ENCODE measurements around the gene CSHL1. TPM values are rescaled to one million over a fixed set of nuclear protein-coding genes. Genes with fewer than 3 reads are reported as not detected.
"Not testable (repeated sequence)": the region's sequence is repeated elsewhere in the genome, so short reads cannot be mapped to it uniquely, and the experiment has no call there.

The CSHL1 gene
- total RNA-seq, 1 experiment from 2014 or later: not detected

GRCh38 chr17:63919311-63919723 is 8.3 kb upstream of the CSHL1 start:
- DNase-seq: peak in 1 of 2 experiments; percentile 66
- Histone ChIP-seq H3K9me2 (ENCODE audit: insufficient read depth) (no peaks in the 10 kb centered on the region), H3K4me3 (no peak overlapping the region), H3K27ac (no peak overlapping the region), H4K20me1 (ENCODE audit: insufficient read depth) (no peaks in the 10 kb centered on the region), H3F3A (ENCODE audit: insufficient read depth, low read depth) (no peaks in the 10 kb centered on the region), H3K4me2 (0 out of 2 replicates have a peak overlapping the region, but pooled peaks have one; percentile 4), H3K9me3 (ENCODE audit: insufficient read depth, low read depth) (no peaks in the 10 kb centered on the region), H3K27me3 (ENCODE audit: insufficient read depth, low read depth) (peaks cover 18% of the 10 kb centered on the region; the same call in 1 of the 2 replicates), H3K79me2 (ENCODE audit: low read depth) (no peaks in the 10 kb centered on the region), H2AFZ (no peak overlapping the region), H3K36me3 (ENCODE audit: low read depth) (no peaks in the 10 kb centered on the region), H3K4me1 (replicated peaks; ENCODE audit: insufficient read depth) (no peaks in the 10 kb centered on the region)
- intact Hi-C loops (cut with micrococcal nuclease; ENCODE audit: unreplicated experiment): loop anchor here (1.0 to 10.0 kb wide), 5 partner anchors 32 to 495 kb away; no protein-coding TSS in a partner anchor
- no TSS peak for BruUV-seq (replicated peaks)
- POLR2A ChIA-PET (ENCODE audit: unreplicated experiment): interaction anchor here (0.7 kb wide), 1 partner anchor 1274 kb away, joined by 3 read pairs; no protein-coding TSS in a partner anchor
- TF ChIP-seq CTCF (conservative IDR thresholded peaks at IDR 0.05): peak; percentile 96
- no peak for TF ChIP-seq EZH2 (IDR thresholded peaks at IDR 0.05; ENCODE audit: low read depth)
- CTCF ChIA-PET: interaction anchor here (0.6 to 3.2 kb wide), 10 partner anchors 27 to 360 kb away, joined by 3 to 21 read pairs (median 5); no protein-coding TSS in a partner anchor

- H3K9me2 ChIP-seq (ENCODE audit: insufficient read depth); BruUV-seq (replicated peaks); H4K20me1 ChIP-seq (ENCODE audit: insufficient read depth); H3F3A ChIP-seq (ENCODE audit: insufficient read depth, low read depth); H3K4me3 ChIP-seq; H2AFZ ChIP-seq; H3K9me3 ChIP-seq (ENCODE audit: insufficient read depth, low read depth); H3K4me1 ChIP-seq (replicated peaks; ENCODE audit: insufficient read depth); H3K36me3 ChIP-seq (ENCODE audit: low read depth); POLR2A ChIA-PET (ENCODE audit: unreplicated experiment); H3K79me2 ChIP-seq (ENCODE audit: low read depth); H3K27ac ChIP-seq; DNase-seq: not testable (repeated sequence)
- CTCF ChIA-PET: interaction anchor here (0.6 to 3.2 kb wide), 8 partner anchors 9 to 361 kb away, joined by 3 to 21 read pairs (median 6); no protein-coding TSS in a partner anchor
- intact Hi-C loops (cut with micrococcal nuclease; ENCODE audit: unreplicated experiment): loop anchor here (1.0 to 10.0 kb wide), 5 partner anchors 32 to 496 kb away; no protein-coding TSS in a partner anchor
- Histone ChIP-seq H3K4me2 (0 out of 2 replicates have a peak within 1 kb of the TSS, but pooled peaks have one; percentile 4), H3K27me3 (ENCODE audit: insufficient read depth, low read depth) (peaks cover 18% of the 10 kb centered on the region; the same call in 1 of the 2 replicates)
These were observed 7.8 kb upstream of the CSHL1 start, which contains the start of gene GH1 for GRCh38 chr17:63918789-63919305. TSS of gene GH1 (minus strand) at chr17:63918839. CDS start at chr17:63918776, 63 bp downstream.

- ChIA-PET POLR2A (ENCODE audit: unreplicated experiment) (no interaction called here), CTCF (interaction anchor here (0.6 to 3.2 kb wide), 4 partner anchors 10 to 215 kb away, joined by 3 to 21 read pairs (median 8); no protein-coding TSS in a partner anchor)
- no peak overlapping the region for H3K27ac ChIP-seq
- BruUV-seq (replicated peaks): no TSS peak
- DNase-seq: no peak
- H3K4me3 ChIP-seq: no peak overlapping the region
- H3F3A ChIP-seq (ENCODE audit: insufficient read depth, low read depth): no peaks in the 10 kb centered on the region
- no peak overlapping the region for H3K4me2 ChIP-seq
- no peak for TF ChIP-seq EZH2 (IDR thresholded peaks at IDR 0.05; ENCODE audit: low read depth)
- no peak for TF ChIP-seq CTCF (conservative IDR thresholded peaks at IDR 0.05)
- H3K4me1 ChIP-seq (replicated peaks; ENCODE audit: insufficient read depth): no peaks in the 10 kb centered on the region
- no peaks in the 10 kb centered on the region for H4K20me1 ChIP-seq (ENCODE audit: insufficient read depth)
- intact Hi-C loops (cut with micrococcal nuclease; ENCODE audit: unreplicated experiment): loop anchor here (2.0 to 10.0 kb wide), 2 partner anchors 364 to 496 kb away; no protein-coding TSS in a partner anchor
- no peaks in the 10 kb centered on the region for H3K9me3 ChIP-seq (ENCODE audit: insufficient read depth, low read depth)
- H3K27me3 ChIP-seq (ENCODE audit: insufficient read depth, low read depth): peaks cover 18% of the 10 kb centered on the region; the same call in 1 of the 2 replicates
- no peaks in the 10 kb centered on the region for H3K9me2 ChIP-seq (ENCODE audit: insufficient read depth)
- H2AFZ ChIP-seq: no peak overlapping the region
- no peaks in the 10 kb centered on the region for H3K79me2 ChIP-seq (ENCODE audit: low read depth)
- H3K36me3 ChIP-seq (ENCODE audit: low read depth): no peaks in the 10 kb centered on the region
These were observed 7.2 kb upstream of the CSHL1 start for GRCh38 chr17:63918305-63918704.
